GM21717 (cell line): ENCODE measurements around the gene CRACR2B.

ENCODE experiments used
- ATAC-seq: cut with Tn5 transposase; IDR thresholded peaks from one replicate; pipeline ENCODE4 v1.9.1; 2021; ENCODE audit warnings: mild to moderate bottlenecking, moderate library complexity; ENCODE audit not compliant: unreplicated experiment

CRACR2B gene

GRCh38 chr11:794766-795633 is 32.7 kb upstream of the CRACR2B start:
- ATAC-seq: no peak

- ATAC-seq: peak; percentile 32
Observed at GRCh38 chr11:795634-796564, 31.8 kb upstream of the CRACR2B start.

DNA sequence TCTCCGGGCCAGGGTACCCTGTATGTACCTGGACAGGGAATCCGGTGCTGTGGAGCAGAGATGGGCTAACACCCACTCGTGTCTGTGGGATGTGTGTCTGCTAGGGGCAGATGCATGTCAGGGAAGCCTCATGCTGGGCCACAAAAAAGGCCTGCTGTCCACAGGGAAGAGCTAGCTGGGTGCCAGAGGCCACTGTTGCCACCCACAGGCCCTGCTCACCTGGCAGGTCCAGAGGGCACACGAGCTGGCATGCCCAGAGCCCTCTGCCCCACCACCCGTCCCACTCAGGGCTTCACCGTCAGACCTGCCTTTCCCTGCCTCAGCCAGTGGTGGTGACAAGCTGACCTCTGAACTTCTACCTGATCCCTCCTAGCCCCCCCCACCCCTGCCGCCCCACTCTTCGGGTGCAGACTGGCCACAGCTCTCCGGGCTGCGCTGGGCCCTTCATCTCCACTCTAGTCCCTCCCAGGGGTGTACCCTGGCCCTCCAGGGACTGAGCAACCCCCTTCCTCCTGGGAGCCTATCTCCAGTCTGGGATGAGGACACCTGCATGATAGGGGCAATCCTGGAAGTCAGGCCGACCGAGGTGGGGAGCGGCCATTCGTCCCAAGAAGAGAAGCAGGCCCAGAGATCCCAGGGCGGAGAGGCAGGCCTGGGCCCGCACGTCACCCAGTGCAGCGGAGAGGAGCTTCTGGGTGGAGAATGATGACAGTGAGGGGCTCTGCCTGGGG is 31.0 kb upstream of the CRACR2B start:
- no peak for ATAC-seq

GRCh38 chr11:797296-798092 is 30.2 kb upstream of the CRACR2B start:
- ATAC-seq: peak; percentile 42

- peak; percentile 41 for ATAC-seq
Observed at GRCh38 chr11:798093-798713, 29.5 kb upstream of the CRACR2B start, which contains the start of gene SLC25A22. SLC25A22 (minus strand) TSS chr11:798281; CDS start chr11:795006, 3,275 bp downstream.

DNA sequence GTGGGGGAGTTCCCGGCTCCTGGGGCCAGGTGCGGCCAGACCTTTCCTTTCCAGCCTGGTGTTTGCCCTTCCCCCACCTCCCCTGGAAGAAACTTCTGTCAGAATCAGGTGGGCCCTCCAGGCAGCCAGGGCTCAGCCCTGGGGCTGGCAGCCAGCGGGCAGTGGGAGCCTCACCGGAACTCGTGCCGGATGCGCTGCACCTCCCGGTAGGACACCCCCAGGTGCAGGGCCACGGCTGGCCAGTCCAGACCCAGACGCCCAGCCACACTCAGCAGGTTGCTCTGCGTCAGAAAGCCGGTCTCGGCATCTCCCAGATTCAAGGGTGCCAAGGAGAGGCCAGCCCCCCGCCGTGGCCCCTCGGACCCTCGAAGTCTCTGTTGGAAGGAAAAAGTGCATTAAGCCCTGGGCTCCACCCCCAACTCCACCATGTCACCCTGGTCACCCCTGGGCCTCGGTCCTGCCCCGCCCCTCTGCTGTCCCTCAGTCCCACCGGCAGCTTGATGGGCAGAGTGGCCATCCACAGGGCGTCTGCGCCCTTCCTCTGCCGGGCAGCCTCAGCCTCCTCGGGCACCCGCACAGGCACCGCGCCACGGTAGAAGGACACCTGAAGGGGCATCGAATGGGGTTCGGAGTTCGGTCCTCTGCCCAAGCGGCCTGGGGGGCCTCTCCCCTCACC is 27.9 kb upstream of the CRACR2B start:
- no peak for ATAC-seq

GRCh38 chr11:800473-800872 is 27.2 kb upstream of the CRACR2B start:
- ATAC-seq: no peak

DNA sequence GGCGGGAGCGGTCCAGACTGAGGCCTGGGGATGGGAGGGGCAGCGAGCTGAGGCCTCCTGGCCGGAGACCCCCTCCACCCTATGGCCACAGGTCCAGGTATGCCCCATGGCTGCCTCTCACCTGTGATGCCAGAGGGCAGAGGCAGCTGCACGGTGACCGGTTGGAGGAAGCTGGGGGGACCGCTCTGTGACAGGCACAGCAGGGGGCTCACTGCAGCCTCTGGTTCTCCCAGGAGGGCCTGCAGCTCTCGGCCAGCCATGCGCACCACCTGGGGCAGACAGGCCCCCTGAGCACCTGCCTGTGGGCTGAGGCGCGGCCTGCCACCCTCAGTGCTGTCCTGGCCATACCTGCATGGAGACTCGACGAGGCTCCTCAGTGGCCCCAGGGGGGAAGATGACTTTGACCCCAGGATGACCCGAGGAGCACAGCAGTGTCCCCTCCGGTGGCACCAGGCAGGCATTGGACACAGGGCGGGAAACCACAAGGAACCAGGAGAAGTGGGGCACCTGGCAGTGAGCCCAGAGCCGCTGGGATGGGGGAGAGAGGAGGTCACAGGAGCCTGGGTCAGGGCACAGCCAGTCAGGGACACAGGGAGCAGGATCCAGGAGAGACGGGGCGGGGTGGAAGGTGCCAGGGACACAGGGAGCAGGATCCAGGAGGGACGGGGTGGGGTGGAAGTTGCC is 26.5 kb upstream of the CRACR2B start:
- ATAC-seq: no peak

GRCh38 chr11:802018-802617 is 25.6 kb upstream of the CRACR2B start:
- ATAC-seq: no peak

DNA sequence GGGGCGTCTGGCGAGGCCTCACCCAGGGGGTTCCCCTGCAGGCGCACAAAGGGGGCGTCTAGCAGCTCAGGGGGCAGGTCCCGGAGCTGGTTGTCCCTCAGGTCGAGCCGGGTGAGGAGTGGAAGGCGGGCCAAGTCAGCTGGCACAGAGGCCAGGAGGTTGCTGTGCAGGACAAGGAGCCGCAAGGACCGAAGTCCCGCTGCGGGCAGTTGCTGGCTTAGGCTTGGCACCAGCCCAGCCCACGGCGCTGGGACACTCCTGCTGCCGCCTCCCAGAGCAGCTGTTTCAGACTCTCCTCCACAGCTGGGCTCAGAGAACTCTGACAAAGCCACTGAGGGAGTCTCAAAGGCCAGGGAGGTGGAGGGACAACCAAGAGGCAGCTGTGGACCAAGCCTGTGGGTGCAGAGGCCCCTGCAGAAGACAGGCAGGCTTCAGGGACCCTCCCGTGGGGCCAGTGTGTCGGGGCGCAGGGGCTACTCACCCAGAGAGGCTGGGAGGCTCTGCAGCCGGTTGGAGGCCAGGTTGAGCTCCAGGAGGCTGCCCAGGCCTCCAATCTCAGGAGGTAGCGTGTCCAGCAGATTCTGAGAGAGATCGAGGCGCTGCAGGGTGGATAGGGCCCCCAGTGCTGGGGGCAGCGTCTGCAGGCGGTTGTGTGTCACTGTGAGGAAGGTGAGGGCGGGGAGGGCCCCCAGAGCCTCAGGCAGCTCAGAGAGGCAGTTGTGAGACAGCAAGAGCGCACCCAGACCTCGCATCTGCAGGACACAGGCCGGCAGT is 24.8 kb upstream of the CRACR2B start:
- no peak for ATAC-seq

- ATAC-seq: no peak
Observed at GRCh38 chr11:803467-803742, 24.3 kb upstream of the CRACR2B start.

DNA sequence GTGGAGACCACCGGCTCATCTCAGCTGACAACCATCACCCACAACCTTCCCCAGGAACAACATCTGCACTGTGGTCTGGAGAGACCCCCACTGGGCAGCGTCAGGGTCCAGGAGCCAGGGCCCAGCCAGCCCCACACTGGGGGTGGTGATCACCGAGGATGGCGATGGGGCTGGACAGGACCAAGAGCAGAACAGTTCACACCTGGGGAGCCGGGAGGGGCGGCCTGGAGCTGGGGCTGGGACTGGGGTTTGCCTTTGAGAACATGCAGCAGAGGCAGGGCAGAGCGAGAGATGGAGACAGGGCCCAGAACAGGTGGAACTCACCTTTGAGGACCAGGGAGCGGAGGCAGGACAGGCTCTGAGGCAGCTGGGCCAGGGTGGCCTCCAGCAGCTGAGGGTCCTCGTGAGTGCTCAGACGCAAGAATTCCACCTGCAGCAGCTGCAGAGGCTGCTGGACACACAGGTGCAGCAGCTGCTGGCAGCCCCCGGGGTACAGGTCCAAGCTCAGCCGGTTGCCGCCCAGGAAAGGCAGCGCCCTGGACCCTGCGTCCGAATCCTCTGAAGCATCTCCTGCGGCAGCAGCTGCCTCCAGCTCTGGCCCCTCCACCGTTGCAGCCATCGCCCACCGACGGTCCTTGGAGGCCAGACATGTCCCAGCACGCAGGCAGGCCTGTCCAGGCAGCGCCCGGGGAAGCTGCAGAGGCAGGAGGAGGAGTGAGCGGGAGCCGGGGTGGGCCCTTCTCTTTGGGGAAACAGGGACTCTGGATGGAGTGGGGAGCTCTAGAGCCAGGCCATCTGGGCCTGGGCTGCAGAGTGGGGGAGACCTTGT is 23.7 kb upstream of the CRACR2B start:
- ATAC-seq: no peak

- no peak for ATAC-seq
Observed at GRCh38 chr11:804599-804964, 23.1 kb upstream of the CRACR2B start.

DNA sequence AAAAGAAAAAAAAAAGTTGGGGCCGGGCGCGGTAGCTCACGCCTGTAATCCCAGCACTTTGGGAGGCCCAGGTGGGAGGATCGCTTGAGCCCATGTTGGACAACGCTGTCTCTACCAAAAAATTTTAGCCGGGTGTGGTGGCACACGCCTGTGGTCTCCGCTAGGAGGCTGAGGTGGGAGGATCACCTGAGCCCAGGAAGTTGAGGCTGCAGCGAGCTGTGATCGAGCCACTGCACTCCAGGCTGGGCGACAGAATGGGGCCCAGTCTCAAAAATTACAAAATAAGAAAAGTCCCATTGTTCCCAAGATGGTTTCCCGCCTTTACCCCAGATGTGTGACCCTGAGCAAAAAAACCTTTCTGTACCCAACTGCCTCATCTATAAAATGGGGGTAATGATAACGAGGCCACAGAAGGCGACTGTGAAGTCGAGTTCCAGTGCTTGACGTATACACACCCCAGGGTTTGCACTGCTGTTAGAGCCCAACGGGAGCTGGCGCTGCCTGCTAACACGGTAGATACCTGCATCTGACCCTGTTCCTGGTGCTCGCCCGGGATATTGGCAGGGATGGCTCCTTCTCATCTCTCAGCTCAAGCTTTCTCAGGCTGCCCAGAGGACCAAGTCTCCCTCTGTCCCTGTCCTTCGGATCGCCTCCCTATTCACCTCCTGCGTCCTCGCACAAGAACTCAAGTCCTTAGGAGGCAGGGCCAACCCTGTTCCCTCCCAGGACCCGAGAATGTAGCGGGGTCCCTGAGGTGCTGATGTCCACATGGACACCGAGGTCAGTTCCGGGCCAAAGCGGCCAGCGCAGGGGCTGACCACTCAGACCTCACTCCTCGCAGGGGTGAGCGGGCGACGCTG is 19.1 kb upstream of the CRACR2B start:
- no peak for ATAC-seq

GRCh38 chr11:809287-810039 is 18.3 kb upstream of the CRACR2B start, which contains the start of gene RPLP2:
RPLP2 (plus strand) TSS chr11:809967; CDS start chr11:810235, 268 bp downstream.
- peak; percentile 55 for ATAC-seq
